GM21737 (cell line): ENCODE data around the gene THAP4.
"Not testable (repeated sequence)": the region's sequence is repeated elsewhere in the genome, so short reads cannot be mapped to it uniquely, and the experiment has no call there.

Experiments used
- ATAC-seq: cut with Tn5 transposase; IDR thresholded peaks from one replicate; pipeline ENCODE4 v1.9.1; 2021; ENCODE audit warnings: mild to moderate bottlenecking, moderate library complexity; ENCODE audit not compliant: unreplicated experiment

THAP4 gene

DNA sequence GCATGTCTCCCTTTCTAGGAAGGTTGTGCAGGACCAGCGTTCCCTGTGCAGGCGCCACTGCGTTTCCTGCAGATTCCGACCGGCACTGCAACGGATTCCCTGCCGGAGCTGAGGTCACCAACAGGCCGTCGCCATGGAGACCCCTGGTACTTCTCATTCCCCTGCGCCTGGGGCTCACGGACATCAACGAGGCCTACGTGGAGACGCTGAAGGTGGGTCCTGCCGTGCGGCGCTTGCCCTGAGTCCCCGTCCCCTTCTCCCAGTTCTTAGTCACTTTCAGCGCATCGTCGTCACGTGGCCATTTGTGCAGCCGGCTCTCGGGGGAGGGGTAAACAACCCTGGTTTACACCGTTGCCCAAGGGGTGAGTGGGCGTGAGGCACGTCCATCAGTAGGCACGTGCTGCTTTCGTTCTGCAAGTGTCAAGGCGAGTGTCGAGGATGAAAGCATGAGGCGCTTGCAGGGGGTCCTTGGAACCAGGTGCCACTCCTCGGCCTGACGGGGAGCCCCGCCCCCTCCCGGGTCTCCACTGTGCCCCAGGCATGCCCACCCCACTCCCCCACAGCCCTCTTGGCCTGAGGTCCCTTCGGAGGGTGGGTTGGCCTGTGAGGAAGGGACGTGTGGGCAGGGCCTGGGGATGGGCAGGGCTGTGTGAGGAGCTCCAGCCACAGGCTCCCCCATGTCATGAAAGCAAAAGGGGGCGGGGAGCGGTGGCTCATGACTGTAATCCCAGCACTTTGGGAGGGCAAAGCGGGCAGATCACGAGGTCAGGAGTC lies 29.9 kb upstream of the THAP4 start:
- no peak for ATAC-seq

DNA sequence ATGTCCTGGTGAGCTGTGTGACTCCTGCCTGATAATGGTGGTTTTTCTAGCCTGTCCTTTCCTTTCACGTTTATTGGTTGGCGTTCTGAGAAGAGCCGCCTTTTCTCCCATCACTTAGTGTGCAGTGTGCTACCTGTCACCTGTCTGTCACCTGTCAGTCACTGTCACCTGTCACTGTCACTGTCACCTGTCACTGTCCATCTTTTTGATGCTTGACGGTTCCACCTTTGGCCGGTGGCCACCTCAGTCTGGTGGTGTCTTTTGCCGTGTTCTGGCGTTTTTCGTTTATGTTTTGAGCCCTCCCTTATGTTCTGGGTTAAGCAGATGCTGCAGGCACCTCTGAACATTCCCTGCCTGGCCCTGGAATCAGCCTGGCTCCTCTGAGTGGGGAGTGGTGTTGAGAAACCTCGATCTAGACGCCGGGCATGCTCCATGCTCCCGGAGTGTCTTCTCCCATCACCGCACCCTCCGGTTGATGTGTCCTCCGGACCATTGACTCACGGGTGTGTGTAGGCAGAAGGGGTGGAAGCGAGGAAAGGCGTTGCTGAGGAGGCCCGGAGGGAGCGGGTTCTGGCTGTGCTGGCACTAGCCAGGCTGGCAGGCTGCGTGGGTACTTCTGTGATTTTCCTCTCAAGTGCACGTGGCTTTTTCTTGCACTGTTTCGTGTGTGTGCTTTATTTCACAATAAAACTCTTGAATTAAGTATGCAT lies 28.9 kb upstream of the THAP4 start:
- ATAC-seq, result no peak

DNA sequence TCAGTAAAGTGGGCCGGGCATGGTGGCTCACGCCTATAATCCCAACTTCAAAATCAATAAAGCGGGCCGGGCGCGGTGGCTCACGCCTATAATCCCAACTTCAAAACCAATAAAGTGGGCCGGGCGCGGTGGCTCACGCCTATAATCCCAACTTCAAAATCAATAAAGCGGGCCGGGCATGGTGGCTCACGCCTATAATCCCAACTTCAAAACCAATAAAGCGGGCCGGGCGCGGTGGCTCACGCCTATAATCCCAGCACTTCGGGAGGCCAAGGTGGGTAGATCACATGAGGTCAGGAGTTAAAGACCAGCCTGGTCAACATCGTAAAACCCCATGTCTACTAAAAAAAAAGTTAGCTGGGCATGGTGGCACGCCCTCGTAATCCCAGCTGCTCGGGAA lies 25.8 kb upstream of the THAP4 start:
- ATAC-seq, result not testable (repeated sequence)

DNA sequence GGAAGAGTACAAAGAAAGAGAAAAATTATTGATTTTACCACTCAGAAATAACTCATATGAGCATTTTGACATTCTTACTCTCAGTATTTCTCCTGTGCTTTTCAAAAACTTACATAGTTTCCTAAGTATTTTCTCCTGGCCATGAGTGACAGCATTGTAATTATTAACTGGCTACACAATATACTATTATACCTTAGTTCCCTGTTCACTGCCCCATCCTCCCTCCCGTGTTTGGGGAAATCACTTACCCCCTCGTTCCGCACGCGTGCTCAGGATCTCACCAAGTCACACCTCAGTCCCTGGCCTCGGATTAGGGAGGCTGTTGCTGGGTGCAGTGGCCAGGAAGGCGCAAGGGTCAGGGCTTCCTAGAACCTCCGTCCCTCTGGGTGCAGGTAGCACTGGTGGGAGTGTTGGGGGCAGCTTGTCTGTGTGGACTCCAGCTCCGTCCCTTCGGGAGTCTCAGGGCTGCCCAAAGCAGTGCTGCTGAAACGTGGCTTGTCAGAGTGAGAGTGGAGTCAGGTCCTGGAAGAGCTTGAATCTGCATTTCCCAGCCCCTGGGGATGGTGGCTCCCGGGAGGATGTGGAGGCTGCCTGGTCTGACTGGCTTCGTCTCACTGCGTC lies 23.7 kb upstream of the THAP4 start:
- no peak for ATAC-seq

DNA sequence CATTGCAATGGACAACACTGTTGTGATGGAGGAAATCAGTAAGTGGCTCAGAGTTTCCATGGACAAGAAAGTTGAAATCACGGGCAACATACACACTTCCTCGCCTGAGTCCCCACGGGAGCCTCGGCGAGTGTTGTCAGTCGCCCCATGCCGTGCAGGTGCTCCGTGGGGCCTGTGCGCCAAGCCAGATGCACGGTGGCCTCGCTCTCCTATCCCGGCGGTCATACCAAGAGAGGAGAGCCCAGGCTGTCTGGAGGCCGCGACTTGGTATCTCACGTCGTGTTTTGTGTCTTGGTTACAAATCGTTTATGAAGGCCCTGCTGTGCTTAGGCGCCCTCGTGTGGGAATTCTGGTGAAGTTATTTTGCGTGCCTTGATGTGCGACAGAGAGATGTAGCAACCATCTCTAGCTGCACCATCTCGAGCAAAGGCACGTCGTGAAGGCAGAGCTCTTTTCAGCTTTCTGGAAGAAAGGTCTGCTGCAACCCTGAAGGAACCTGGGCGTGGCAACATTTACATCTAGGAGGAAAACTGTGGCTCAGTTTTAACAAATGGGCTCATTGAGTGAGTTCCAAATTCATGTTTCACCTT lies 22.3 kb upstream of the THAP4 start:
- ATAC-seq, result no peak

DNA sequence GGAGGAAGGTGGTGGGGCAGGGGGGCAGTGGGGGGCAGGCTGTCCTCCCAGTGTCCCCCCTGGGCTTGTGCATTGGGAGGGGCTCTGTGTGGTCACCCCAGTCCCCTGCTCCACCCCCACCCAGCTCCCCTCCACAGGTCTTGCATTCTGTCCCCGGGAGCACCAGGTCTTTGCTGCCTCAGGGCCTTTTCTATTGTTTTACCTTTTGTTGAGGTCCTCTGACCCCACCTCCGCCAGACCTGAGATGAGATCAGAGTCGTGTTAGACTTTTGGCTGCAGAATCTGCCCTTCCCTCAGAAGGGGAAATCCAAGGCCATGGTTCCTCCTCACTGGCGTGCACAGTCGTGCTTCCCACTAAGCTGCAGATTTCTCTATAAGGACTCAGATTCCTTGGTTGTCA lies 21.3 kb upstream of the THAP4 start:
- no peak for ATAC-seq

DNA sequence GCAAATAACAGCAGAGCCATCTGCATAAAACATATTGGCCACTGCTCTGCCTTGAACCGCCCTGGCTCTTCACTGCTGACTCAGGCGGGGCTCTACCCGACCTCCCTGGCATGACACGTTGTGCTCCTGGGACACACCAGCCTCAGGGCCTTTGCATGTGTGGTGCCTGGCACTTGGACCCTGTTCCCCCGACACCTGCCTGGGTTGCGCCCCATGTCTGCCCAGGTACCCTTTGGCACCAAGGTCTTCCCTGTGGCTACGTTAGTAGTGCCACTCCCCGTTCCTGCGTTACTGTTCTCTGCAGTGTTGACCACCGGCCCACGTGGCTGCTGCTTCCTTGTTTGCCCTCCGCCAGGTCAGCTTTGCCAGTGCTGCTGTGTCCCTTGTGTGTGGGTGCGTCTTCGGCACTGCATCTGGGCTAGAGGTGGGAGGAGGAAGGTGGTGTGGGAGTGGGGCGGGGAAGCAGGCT lies 20.9 kb upstream of the THAP4 start:
- no peak for ATAC-seq

DNA sequence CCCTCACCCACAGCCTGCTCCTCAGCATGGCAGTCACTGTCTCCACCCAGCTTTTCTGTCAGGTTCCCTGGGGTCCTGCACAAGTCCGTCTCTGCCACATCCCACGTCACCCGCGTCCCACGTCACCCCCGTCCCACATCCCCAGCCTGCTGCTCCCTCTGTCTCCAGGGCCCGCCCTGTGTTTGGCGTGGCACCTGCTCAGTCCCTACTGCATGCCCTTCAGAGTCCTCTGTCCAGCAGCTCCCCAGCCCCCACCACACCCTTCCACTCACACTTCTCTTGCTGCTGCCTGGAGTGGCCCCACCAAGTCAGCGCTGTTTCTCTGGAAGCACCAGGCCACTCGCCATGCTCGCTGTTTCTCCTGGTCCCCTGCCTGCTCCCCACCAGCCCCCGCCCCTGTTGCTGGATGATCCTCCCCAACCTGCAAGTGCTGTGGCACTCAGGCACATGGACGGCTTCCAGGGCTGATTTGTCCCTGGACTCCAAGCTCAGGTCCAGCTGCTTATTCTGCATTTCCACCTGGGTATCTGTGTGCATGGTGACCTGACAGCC lies 19.3 kb upstream of the THAP4 start:
- no peak for ATAC-seq

DNA sequence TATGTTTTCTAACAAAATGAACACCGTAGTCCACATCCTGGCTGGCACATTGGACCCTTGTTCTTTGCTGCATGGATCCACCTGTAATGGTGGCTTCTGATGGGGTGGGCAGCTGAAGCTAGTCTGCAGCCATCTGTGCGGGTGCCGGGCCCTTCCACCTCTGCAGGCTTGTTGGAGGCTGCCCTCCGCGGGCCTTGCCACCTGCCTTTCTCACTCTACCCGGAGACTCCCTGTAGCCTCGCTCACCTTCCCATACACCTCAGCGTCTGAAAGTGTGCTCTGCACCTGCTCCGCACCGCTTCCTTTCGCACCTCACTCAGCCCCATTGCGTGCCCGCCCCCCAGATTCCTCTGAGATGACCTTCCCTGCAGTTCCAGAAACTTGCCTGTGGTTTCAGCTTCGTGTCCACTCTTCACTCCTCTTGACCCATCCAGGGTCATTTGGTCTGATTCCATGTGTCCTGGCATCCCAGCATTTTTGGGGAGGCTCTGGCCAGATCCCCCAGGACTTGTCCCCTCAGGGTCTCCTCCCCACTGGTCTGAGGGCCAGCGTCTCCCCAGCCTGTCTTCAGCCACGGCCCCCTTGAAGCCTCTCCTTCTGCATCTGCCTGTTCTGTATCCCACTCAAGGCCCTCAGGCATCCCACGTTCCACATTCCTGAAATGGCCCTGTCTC lies 18.7 kb upstream of the THAP4 start:
- no peak for ATAC-seq

DNA sequence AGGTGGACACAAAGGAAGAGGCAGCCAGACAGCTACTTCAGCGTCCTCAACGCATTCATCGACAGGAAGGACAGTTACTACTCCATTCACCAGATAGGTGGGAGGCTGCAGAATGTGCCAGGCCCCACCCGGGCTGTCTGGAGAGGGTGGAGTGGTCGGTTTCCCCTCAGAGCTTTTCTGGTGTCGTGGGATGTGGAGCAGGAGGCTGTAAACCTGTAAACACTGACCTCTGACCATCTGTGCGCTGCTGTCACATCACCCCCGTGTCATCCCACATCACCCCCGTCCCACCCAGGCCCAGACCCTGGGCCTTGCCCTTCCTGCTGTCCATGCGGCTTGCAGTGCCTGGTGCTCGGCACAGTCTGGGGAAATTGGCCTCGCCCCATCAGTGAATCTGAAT lies 17.6 kb upstream of the THAP4 start:
- no peak for ATAC-seq

DNA sequence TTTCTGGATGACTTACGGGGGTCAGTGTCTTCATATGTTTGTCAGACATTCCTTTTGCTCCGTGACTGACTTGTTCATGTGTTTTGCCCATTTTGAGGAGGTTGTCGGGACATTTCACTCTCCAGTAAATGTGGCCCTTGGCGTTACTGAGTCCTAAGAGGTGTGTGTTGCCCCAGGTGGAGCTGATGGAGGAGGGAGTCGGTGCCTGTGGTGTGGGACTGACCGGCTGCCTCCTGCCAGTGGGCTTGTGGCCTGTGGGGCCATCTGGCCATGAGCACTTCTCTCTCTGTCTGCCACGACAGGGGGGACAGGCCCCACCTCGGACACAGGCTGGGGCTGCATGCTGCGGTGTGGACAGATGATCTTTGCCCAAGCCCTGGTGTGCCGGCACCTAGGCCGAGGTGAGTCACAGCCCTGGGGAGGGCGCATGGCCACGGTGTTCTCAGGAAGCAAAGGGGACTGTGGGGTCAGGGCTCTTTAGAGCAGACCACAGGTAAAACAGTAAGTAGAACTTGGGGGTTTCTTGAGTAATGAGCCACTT lies 16.3 kb upstream of the THAP4 start:
- no peak for ATAC-seq

DNA sequence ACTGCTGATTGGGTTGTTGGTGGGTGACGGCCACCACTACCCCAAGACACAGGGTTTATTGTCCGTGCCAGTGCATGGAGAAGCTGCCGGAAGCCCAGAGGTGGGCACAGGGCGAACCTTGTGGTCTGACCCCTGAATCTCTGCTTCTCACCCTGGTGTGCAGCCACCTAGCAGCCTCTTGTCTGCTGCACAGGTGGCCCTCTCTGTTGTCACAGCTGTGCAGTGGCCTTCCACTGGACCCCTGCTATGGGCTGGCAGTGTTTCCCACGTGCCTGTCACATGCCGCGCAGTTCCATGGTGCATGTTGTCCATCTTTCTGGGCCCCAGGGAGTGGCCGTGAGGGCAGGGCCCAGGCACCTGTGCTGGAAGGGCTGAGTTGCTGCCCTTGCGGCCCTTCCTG lies 15.8 kb upstream of the THAP4 start:
- no peak for ATAC-seq

DNA sequence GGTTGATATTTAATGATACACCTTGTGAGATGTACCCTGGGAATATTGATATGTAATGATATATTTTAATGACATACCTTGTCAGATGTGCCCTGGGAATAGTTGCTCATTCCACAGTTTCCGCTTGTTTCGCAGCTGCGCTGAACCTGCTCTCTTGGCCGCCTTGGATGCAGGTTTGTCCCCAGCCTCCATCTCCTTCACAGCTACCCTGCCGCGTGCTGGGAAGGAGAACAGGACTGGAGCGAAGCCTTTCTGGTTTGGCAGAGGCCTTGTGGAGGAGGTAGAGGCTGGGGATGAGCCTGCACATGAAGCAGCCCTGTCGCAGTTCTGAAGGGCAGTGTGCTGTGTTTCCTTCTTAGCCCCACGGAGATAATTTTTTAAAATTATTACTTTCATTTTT lies 15.2 kb upstream of the THAP4 start:
- ATAC-seq, result no peak

DNA sequence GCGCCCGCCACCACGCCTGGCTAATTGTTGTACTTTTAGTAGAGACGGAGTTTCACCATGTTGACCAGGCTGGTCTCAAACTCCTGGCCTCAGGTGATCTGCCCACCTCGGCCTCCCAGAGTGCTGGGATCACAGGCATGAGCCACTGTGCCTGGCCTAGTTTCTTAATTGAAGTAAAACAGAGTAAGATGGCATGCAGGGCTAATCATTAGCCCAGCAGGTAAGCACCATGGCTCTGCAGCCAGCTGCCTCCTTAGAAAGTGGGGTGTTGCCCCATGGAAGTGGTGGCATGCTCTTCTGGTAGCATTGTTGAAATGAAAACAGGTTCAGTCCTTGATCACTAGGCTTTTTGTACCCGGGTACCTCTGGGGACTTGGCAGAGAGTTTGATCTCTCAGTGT lies 13.0 kb upstream of the THAP4 start:
- ATAC-seq, result no peak

DNA sequence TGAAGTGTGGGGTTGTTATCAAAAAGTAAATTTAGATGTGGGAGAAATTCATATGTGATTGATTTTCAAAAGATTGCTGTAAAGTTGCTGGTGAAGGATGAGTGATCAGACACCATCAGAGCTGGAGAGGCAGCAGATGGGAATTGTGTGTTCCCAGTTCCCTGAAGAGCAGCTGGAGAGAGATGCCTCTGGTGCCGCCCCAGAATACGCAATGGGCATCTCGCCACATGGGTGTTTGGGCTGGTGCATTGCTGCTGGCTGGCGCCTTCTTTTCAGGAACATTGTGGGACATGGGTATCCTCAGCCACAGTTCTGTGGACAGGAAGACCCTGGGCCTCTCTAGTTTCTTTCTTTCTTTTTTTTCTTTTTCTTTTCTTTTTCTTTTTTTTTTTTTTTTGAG lies 12.4 kb upstream of the THAP4 start:
- ATAC-seq, result no peak

DNA sequence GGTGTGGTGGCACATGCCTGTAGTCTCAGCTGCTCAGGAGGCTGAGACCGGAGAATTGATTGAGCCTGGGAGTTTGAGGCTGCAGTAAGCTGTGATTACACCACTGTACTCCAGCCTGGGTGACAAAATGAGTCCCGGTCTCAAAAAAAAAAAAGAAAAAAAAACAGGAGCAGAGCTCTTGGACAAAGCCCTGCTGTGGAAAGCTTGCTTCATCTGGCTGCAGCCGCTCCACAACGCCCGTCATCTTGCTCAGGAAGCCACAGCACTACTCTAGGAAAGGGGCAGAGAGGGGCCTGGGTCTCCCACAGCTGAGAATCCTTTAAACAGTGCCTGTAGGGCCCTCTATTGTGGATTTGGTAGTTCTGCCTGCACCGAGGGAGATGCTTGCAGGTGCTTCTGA lies 11.5 kb upstream of the THAP4 start:
- no peak for ATAC-seq

DNA sequence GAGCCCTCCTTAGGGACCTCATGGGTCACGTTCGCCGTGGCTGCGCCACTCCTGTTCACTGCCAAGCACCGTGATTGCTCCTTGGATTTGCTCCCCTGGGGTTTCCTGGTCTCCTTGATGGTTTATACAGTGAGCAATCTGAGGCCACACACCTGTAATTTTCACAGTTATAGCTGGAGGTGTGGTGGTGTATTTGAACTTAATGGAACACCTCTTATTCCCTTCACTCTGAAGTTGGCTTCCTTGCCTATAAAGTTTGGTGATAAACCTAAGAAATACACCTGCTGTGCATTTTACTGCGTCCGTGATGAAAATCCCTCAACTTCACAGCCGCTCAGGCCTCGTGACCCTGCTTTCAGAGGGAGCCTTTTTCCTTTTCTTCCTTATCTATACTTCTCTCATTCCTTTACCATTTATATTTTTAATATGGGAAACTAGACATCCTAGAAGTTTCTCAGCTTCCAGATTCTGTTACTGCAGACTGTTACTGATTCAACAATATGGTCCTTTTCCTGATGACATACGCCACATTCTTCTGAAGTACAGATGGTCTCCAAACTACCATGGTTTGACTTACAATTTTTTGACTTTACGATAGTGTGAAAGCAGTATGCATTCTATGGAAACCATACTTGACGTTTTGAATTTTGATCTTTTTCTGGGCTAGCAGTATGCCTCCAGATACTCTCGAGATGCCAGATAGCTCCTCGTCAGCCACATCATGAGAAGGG lies 9.1 kb upstream of the THAP4 start:
- ATAC-seq, result no peak

DNA sequence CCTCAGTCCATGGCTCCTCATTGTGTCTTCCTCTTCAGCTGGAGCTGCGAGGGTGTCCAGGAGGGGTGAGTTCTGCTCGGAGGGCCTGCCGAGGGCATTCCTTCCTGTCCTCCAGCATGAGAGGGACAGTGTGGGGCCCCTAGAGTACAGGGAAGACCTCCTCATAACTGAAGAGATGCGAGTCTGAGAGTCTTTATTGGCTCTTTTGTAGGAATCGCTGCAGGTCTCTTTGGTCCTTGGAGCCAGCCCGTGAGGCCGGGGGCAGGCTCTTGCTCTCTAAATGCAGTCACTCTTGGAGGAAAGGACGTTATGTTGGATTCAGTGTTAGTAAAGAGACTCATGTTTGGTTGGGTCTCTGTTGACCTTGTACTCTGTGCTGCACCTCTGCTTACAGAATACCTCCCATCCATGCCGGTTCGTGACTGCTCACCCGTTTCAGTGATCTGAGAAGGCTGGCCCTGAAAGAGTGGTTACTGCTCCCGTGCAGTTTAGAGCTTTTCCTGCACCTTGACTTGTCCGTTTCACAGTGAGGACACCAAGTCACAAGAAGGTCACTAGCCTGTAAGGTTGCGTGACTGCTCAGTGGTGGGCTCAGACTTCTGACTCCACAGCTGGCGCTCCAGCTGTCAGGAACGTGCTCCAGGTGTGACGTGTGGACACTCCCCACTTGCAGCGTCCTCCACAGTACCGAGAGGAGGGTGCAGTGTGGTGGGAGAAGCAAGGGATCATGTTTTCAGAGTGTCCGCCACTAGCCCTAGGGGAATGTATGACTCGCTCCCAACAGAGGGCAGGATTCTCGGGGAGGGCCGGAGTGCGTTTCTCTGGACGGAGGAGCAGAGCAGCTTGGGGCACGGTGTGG lies 8.3 kb upstream of the THAP4 start:
- ATAC-seq, result no peak

DNA sequence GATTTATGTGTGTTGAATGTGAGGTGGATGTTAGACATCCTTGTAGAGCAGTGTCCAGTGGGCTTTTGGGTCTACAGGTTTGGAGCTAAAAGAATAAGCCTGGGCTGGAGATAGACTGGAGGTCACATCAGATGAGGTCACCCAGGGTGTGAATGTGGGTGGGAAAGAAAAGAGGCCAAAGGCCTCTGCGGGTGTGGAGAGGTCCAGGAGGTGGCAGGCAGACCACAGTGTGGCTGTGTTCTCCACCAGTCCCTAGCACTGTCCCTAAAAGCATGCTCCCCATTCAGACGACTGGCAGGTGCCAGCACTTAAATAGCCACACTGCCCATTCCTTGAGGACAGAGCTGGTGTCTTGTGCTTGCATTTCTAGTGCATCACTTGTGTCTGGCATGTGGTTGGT lies 4.7 kb upstream of the THAP4 start:
- ATAC-seq, result no peak
